ENCODE measurements around the gene ADAMTS1.

GRCh38 chr21:26835714-26836265 lies 9.4 kb downstream of the ADAMTS1 start:
- TF ChIP-seq, protein P1, sequence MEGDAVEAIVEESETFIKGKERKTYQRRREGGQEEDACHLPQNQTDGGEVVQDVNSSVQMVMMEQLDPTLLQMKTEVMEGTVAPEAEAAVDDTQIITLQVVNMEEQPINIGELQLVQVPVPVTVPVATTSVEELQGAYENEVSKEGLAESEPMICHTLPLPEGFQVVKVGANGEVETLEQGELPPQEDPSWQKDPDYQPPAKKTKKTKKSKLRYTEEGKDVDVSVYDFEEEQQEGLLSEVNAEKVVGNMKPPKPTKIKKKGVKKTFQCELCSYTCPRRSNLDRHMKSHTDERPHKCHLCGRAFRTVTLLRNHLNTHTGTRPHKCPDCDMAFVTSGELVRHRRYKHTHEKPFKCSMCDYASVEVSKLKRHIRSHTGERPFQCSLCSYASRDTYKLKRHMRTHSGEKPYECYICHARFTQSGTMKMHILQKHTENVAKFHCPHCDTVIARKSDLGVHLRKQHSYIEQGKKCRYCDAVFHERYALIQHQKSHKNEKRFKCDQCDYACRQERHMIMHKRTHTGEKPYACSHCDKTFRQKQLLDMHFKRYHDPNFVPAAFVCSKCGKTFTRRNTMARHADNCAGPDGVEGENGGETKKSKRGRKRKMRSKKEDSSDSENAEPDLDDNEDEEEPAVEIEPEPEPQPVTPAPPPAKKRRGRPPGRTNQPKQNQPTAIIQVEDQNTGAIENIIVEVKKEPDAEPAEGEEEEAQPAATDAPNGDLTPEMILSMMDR (conservative IDR thresholded peaks at IDR 0.05; ENCODE audit: low read length): no peak
- no peak for TF ChIP-seq EZH2phosphoT487 (IDR thresholded peaks at IDR 0.05; ENCODE audit: borderline replicate concordance, low read depth, low read length)
